ENCODE measurements around the gene ITSN2.

DNA sequence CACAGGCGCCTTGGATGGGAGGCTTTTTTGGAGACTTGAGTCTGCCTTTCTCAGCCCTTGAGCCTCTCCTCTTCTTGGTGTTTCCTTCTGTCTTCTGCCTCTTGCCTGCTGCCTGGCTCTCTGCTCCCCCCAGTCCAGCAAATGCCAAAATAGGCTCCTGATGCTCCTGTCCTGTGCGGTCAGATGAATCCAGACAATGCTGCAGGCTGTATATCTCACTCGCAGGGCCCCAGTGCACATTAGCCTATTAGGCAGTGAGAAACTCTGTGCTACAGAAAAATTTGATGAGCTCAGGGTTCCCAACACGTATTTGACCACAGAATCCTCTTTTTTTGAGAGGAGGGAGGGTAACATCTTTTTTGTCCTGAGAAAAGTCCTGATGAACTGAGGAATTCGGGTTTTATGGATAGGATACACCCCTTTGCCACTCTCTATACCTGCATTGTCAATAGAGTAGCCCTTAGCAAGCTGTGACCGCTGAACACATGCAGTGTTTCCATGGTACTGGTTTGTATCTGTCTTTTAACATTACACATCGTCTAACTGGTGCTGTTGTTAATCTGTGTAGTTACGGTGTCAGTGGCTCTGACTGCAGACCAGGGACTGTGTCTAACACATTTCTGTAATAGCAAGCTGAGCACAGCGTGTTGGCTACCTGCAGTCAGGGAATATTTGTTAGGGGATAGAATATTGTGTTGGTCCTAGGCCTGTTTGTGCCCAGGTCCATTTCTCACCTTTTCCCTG is 134.7 kb downstream of the ITSN2 start:
- TF ChIP-seq POLR2A (IDR thresholded peaks at IDR 0.05; ENCODE audit: low read depth, low read length): no peak
- TF ChIP-seq POLR2AphosphoS5 (IDR thresholded peaks at IDR 0.05; ENCODE audit: low read depth, low read length): no peak
- no peak for TF ChIP-seq POU2F2 (IDR thresholded peaks at IDR 0.05; ENCODE audit: low read depth, low read length)
- TF ChIP-seq PAX5 (IDR thresholded peaks at IDR 0.05; ENCODE audit: insufficient read depth, low read length, severe bottlenecking): no peak
- no peak for TF ChIP-seq SPI1 (IDR thresholded peaks at IDR 0.05; ENCODE audit: low read depth, low read length)
